Activated CD8-positive, alpha-beta T cell treated with anti-CD3 and anti-CD28 coated beads for 36 hours (primary cell): ENCODE data around the gene NLK. TPM values are rescaled to one million over a fixed set of nuclear protein-coding genes. Genes with fewer than 3 reads are reported as not detected.
"Not testable (repeated sequence)": the region's sequence is repeated elsewhere in the genome, so short reads cannot be mapped to it uniquely, and the experiment has no call there.

Source experiments
- ATAC-seq: fragments of 200-7000 bp; cut with Tn5 transposase; one replicate; pipeline ENCODE4 v1.10.0; 2021; ENCODE audit warnings: mild to moderate bottlenecking, moderate library complexity
- CTCF ChIA-PET: fragments of 350-600 bp; sonication (Branson Sonifier 250); formaldehyde crosslinking; loops from one replicate; lab custom pipeline; 2021; ENCODE audit warnings: antibody characterized with exemption; lab: Charles Lee
- POLR2A ChIA-PET: fragments of 350-600 bp; sonication (Branson Sonifier 250); formaldehyde crosslinking; loops from one replicate; lab custom pipeline; 2021; ENCODE audit warnings: antibody characterized with exemption; lab: Charles Lee
- DNase-seq: peaks from one replicate; pipeline ENCODE4 v3.0.0-alpha.2; 2020
- H3K27ac Mint-ChIP-seq: one replicate; pipeline ENCODE4 v1.8.0; 2021; ENCODE audit warnings: mild to moderate bottlenecking, mixed read lengths
- H3K27me3 Mint-ChIP-seq: one replicate; pipeline ENCODE4 v1.8.0; 2021; ENCODE audit warnings: mixed read lengths
- H3K36me3 Mint-ChIP-seq: one replicate; pipeline ENCODE4 v1.8.0; 2021; ENCODE audit warnings: low read depth, mixed read lengths
- H3K4me1 Mint-ChIP-seq: one replicate; pipeline ENCODE4 v1.8.0; 2021; ENCODE audit warnings: low read depth, mixed read lengths
- H3K4me3 Mint-ChIP-seq: one replicate; pipeline ENCODE4 v1.8.0; 2021; ENCODE audit warnings: mild to moderate bottlenecking, moderate library complexity, mixed read lengths
- H3K9me3 Mint-ChIP-seq: one replicate; pipeline ENCODE4 v1.8.0; 2021; ENCODE audit warnings: mixed read lengths
- CTCF ChIP-seq: fragments of 200-600 bp; IDR thresholded peaks from one replicate; pipeline ENCODE4 v1.8.0; 2022; ENCODE audit warnings: antibody characterized with exemption, mild to moderate bottlenecking
- intact Hi-C: fragments of 100-400 bp; cut with micrococcal nuclease; formaldehyde crosslinking; loops from one replicate; pipeline ENCODE4 v1.10.0; 2022
- total RNA-seq, 2 experiments: library from RNA; stranded (reverse); gene quantifications; one replicate each; pipeline ENCODE4 v1.2.3, GENCODE V29; 2021

Gene NLK
- total RNA-seq, 2 experiments from 2014 or later, result 7.3 to 7.8 TPM

GRCh38 chr17:28030386-28030785 lies 12.1 kb upstream of the NLK start:
- no peaks in the 10 kb centered on the region for H3K27me3 Mint-ChIP-seq
- ATAC-seq (no peak), DNase-seq (no peak)
- H3K36me3 Mint-ChIP-seq, result no peaks in the 10 kb centered on the region
- ChIA-PET CTCF (interaction anchor here (0.7 to 1.5 kb wide), 2 partner anchors 10 to 18 kb away, joined by 3 read pairs; no protein-coding TSS in a partner anchor), POLR2A (interaction anchor here (1.6 kb wide), 1 partner anchor 10 kb away, joined by 6 read pairs; no protein-coding TSS in a partner anchor)
- H3K4me1 Mint-ChIP-seq, result peaks cover 3% of the 10 kb centered on the region
- H3K4me3 Mint-ChIP-seq, result no peak overlapping the region
- TF ChIP-seq CTCF, result no peak
- no peak overlapping the region for H3K27ac Mint-ChIP-seq
- intact Hi-C loops, result no loop called here
- H3K9me3 Mint-ChIP-seq, result no peaks in the 10 kb centered on the region

GRCh38 chr17:28031174-28031573 lies 11.3 kb upstream of the NLK start:
- H3K4me3 Mint-ChIP-seq, result no peak overlapping the region
- POLR2A ChIA-PET, result interaction anchor here (1.6 kb wide), 1 partner anchor 10 kb away, joined by 6 read pairs; no protein-coding TSS in a partner anchor
- CTCF ChIA-PET, result interaction anchor here (0.7 to 1.5 kb wide), 2 partner anchors 9 to 17 kb away, joined by 3 read pairs; no protein-coding TSS in a partner anchor
- H3K27ac Mint-ChIP-seq, result no peak overlapping the region
- H3K4me1 Mint-ChIP-seq, result peaks cover 3% of the 10 kb centered on the region
- ATAC-seq (no peak), DNase-seq (no peak)
- H3K9me3 Mint-ChIP-seq, result no peaks in the 10 kb centered on the region
- no peak for TF ChIP-seq CTCF
- H3K27me3 Mint-ChIP-seq, result no peaks in the 10 kb centered on the region
- intact Hi-C loops, result no loop called here
- H3K36me3 Mint-ChIP-seq, result no peaks in the 10 kb centered on the region

GRCh38 chr17:28033972-28034714 lies 8.3 kb upstream of the NLK start:
- POLR2A ChIA-PET, result no interaction called here
- no peak for DNase-seq
- Mint-ChIP-seq H3K36me3 (no peaks in the 10 kb centered on the region), H3K27ac (no peak overlapping the region), H3K27me3 (no peaks in the 10 kb centered on the region), H3K4me1 (peaks cover 6% of the 10 kb centered on the region), H3K9me3 (no peaks in the 10 kb centered on the region), H3K4me3 (no peak overlapping the region)
- TF ChIP-seq CTCF, result no peak
- intact Hi-C loops, result no loop called here
- CTCF ChIA-PET, result no interaction called here
- no peak for ATAC-seq

GRCh38 chr17:28035452-28035851 lies 7.0 kb upstream of the NLK start:
- POLR2A ChIA-PET, H3K36me3 Mint-ChIP-seq, intact Hi-C loops, H3K4me3 Mint-ChIP-seq, CTCF ChIA-PET, DNase-seq, ATAC-seq, H3K27me3 Mint-ChIP-seq, H3K9me3 Mint-ChIP-seq, H3K27ac Mint-ChIP-seq, H3K4me1 Mint-ChIP-seq: not testable (repeated sequence)

- POLR2A ChIA-PET, H3K4me3 Mint-ChIP-seq, ATAC-seq, DNase-seq, H3K27ac Mint-ChIP-seq, CTCF ChIA-PET, H3K27me3 Mint-ChIP-seq, H3K9me3 Mint-ChIP-seq, H3K36me3 Mint-ChIP-seq, intact Hi-C loops: not testable (repeated sequence)
- peaks cover 13% of the 10 kb centered on the region for H3K4me1 Mint-ChIP-seq
Measured at GRCh38 chr17:28035884-28036283, 6.6 kb upstream of the NLK start.

- intact Hi-C loops, result no loop called here
- ChIA-PET CTCF (interaction anchor here (1.1 to 1.5 kb wide), 2 partner anchors 26 to 234 kb away, joined by 3 to 4 read pairs; no protein-coding TSS in a partner anchor), POLR2A (no interaction called here)
- ATAC-seq (no peak), DNase-seq (no peak)
- no peak overlapping the region for H3K27ac Mint-ChIP-seq
- H3K27me3 Mint-ChIP-seq, result no peaks in the 10 kb centered on the region
- no peak for TF ChIP-seq CTCF
- H3K4me3 Mint-ChIP-seq, result no peak overlapping the region
- H3K9me3 Mint-ChIP-seq, result no peaks in the 10 kb centered on the region
- peaks cover 32% of the 10 kb centered on the region for H3K4me1 Mint-ChIP-seq
- peaks cover 7% of the 10 kb centered on the region for H3K36me3 Mint-ChIP-seq
Measured at GRCh38 chr17:28038802-28039201, 3.7 kb upstream of the NLK start.
